Body of pancreas (tissue), 4 donors: ENCODE results near the gene SMARCA2.

Source experiments
- CTCF ChIP-seq, 7 experiments: fragments of 450-650 bp in 4 of 7; fragments of 200-600 bp in 3 of 7; sonication (generic) in 3 of 7; IDR thresholded peaks; one replicate each; pipeline ENCODE4 v1.5.1; 2016 to 2019; ENCODE audit warnings: antibody characterized with exemption in 7 of 7
- POLR2A ChIP-seq, 3 donors: fragments of 450-650 bp; IDR thresholded peaks; one replicate each; pipeline ENCODE4 v1.6.1; 2016; ENCODE audit warnings: antibody characterized with exemption in 3 of 3, mild to moderate bottlenecking in 2 of 3

GRCh38 chr9:2083479-2083878 lies 68.3 kb downstream of the SMARCA2 start:
- no peak for TF ChIP-seq POLR2A (IDR thresholded peaks at IDR 0.05)
- TF ChIP-seq CTCF (IDR thresholded peaks at IDR 0.05) = no peak
